HL-60 (cell line): ENCODE data around the gene EFNA4.

Experiments used
- POLR2AphosphoS5 ChIP-seq: IDR thresholded peaks from 2 replicates; pipeline ENCODE4 v1.6.1; 2012; ENCODE audit warnings: low read depth
- TF ChIP-seq, protein P1 (sequence below): IDR thresholded peaks from one replicate; pipeline ENCODE4 v1.5.1; 2011; ENCODE audit warnings: low read length, control low read depth, inconsistent platforms; ENCODE audit not compliant: insufficient read depth
- TF ChIP-seq, protein P2 (sequence below): IDR thresholded peaks from 2 replicates; pipeline ENCODE4 v1.6.1; 2012; ENCODE audit warnings: low read depth; ENCODE audit not compliant: insufficient replicate concordance

- TF ChIP-seq, protein P1, sequence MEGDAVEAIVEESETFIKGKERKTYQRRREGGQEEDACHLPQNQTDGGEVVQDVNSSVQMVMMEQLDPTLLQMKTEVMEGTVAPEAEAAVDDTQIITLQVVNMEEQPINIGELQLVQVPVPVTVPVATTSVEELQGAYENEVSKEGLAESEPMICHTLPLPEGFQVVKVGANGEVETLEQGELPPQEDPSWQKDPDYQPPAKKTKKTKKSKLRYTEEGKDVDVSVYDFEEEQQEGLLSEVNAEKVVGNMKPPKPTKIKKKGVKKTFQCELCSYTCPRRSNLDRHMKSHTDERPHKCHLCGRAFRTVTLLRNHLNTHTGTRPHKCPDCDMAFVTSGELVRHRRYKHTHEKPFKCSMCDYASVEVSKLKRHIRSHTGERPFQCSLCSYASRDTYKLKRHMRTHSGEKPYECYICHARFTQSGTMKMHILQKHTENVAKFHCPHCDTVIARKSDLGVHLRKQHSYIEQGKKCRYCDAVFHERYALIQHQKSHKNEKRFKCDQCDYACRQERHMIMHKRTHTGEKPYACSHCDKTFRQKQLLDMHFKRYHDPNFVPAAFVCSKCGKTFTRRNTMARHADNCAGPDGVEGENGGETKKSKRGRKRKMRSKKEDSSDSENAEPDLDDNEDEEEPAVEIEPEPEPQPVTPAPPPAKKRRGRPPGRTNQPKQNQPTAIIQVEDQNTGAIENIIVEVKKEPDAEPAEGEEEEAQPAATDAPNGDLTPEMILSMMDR = no peak
- TF ChIP-seq POLR2AphosphoS5 = no peak
- TF ChIP-seq, protein P2, sequence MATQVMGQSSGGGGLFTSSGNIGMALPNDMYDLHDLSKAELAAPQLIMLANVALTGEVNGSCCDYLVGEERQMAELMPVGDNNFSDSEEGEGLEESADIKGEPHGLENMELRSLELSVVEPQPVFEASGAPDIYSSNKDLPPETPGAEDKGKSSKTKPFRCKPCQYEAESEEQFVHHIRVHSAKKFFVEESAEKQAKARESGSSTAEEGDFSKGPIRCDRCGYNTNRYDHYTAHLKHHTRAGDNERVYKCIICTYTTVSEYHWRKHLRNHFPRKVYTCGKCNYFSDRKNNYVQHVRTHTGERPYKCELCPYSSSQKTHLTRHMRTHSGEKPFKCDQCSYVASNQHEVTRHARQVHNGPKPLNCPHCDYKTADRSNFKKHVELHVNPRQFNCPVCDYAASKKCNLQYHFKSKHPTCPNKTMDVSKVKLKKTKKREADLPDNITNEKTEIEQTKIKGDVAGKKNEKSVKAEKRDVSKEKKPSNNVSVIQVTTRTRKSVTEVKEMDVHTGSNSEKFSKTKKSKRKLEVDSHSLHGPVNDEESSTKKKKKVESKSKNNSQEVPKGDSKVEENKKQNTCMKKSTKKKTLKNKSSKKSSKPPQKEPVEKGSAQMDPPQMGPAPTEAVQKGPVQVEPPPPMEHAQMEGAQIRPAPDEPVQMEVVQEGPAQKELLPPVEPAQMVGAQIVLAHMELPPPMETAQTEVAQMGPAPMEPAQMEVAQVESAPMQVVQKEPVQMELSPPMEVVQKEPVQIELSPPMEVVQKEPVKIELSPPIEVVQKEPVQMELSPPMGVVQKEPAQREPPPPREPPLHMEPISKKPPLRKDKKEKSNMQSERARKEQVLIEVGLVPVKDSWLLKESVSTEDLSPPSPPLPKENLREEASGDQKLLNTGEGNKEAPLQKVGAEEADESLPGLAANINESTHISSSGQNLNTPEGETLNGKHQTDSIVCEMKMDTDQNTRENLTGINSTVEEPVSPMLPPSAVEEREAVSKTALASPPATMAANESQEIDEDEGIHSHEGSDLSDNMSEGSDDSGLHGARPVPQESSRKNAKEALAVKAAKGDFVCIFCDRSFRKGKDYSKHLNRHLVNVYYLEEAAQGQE = no peak
Measured at GRCh38 chr1:155110826-155111225, 47.3 kb downstream of the EFNA4 start.
